Raji (cell line): ENCODE measurements around the gene SLC2A1.

ENCODE experiments used
- POLR2A ChIP-seq: IDR thresholded peaks from 2 replicates; pipeline ENCODE4 v1.6.1; 2011; ENCODE audit warnings: low read depth, low read length, control low read depth; ENCODE audit not compliant: insufficient read depth

SLC2A1 gene

GRCh38 chr1:42888013-42888633 is 70.5 kb downstream of the SLC2A1 start:
- TF ChIP-seq POLR2A = no peak

- no peak for TF ChIP-seq POLR2A
Measured at GRCh38 chr1:42887366-42887765, 71.3 kb downstream of the SLC2A1 start.

- TF ChIP-seq POLR2A = no peak
Measured at GRCh38 chr1:42886800-42887199, 71.9 kb downstream of the SLC2A1 start.

GRCh38 chr1:42886046-42886739 is 72.5 kb downstream of the SLC2A1 start:
- no peak for TF ChIP-seq POLR2A

- TF ChIP-seq POLR2A = no peak
Measured at GRCh38 chr1:42880384-42880783, 78.3 kb downstream of the SLC2A1 start.

- no peak for TF ChIP-seq POLR2A
Measured at GRCh38 chr1:42877380-42877779, 81.3 kb downstream of the SLC2A1 start.

GRCh38 chr1:42876009-42876408 is 82.7 kb downstream of the SLC2A1 start:
- TF ChIP-seq POLR2A = no peak
